Measurements from ENCODE around the gene HECTD3.
"Not testable (repeated sequence)": the region's sequence is repeated elsewhere in the genome, so short reads cannot be mapped to it uniquely, and the experiment has no call there.

The HECTD3 gene

DNA sequence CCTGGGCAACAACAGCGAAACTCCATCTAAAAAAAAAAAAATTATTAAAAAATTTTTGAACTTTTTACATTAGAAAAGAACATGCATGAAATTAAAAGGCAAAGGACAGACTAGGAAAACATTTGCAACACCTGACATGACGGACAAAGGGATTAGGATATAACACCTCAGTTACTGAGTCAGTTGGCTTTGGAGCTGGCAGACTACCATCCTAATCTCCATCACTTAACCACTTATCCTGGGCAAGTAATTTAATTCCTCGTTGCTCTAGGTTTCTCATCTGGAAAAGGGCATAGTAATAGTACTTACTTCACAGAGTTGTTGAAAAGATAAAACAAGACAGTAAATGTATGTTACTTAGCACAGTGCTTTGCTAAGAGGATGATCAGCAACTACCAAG is 11.9 kb downstream of the HECTD3 start:
- TF ChIP-seq FOXM1 (IDR thresholded peaks at IDR 0.05; ENCODE audit: borderline replicate concordance) (no peak), LEF1 (IDR thresholded peaks at IDR 0.05; ENCODE audit: borderline replicate concordance) (no peak), FOXK2 (IDR thresholded peaks at IDR 0.05) (no peak), NFRKB (IDR thresholded peaks at IDR 0.05) (no peak), HDGF (IDR thresholded peaks at IDR 0.05; ENCODE audit: borderline replicate concordance) (no peak), BHLHE40 (IDR thresholded peaks at IDR 0.05; ENCODE audit: borderline replicate concordance) (no peak), SUZ12 (IDR thresholded peaks at IDR 0.05) (no peak), L3MBTL2 (conservative IDR thresholded peaks at IDR 0.05) (no peak), ELF4 (IDR thresholded peaks at IDR 0.05) (no peak), FOXA1 (IDR thresholded peaks at IDR 0.05) (no peak), TARDBP (IDR thresholded peaks at IDR 0.05) (no peak), ZNF384 (IDR thresholded peaks at IDR 0.05) (no peak), SP1 (IDR thresholded peaks at IDR 0.05) (no peak), CTBP1 (IDR thresholded peaks at IDR 0.05; ENCODE audit: borderline replicate concordance) (no peak), ARNT (IDR thresholded peaks at IDR 0.05) (no peak)
- TF ChIP-seq, protein P1, sequence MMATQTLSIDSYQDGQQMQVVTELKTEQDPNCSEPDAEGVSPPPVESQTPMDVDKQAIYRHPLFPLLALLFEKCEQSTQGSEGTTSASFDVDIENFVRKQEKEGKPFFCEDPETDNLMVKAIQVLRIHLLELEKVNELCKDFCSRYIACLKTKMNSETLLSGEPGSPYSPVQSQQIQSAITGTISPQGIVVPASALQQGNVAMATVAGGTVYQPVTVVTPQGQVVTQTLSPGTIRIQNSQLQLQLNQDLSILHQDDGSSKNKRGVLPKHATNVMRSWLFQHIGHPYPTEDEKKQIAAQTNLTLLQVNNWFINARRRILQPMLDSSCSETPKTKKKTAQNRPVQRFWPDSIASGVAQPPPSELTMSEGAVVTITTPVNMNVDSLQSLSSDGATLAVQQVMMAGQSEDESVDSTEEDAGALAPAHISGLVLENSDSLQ (IDR thresholded peaks at IDR 0.05): no peak
- POLR2A ChIA-PET: interaction anchor here (1.9 kb wide), 1 partner anchor 12 kb away, joined by 7 read pairs; the partner anchor contains the start of genes HECTD3 and UROD
- CTCF ChIA-PET: no interaction called here
- no peak for DNase-seq (ENCODE audit: extremely low spot score)

DNA sequence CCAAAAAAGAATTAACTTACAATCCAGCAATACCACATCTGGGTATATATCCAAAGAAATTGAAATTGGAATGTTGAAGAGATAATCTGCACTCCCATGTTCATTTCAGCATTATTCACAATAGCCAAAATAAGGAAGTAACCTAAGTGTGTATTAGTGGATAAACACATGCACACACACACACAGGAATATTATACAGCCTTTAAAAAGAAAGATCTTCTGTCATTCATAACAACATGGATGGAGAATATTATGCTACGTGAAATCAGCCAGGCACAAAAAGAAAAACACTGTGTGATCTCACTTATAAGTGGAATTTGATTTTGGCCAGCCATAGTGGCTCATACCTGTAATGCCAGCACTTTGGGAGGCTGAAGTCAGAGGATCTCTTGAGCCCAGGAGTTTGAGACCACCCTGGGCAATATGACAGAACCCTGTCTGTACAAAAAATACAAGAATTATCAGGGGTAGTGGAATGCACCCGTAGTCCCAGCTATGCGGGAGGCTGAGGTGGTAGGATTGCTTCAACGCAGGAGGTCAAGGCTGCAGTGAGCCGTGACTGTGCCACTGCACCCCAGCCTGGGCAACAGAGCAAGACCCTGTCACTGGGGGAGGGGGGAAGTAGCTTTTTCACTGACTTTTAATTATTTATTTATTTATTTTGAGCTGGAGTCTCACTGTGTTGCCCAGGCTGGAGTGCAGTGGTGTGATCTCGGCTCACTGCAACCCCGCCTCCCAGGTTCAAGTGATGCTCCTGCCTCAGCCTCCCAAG is 15.5 kb downstream of the HECTD3 start:
- ChIA-PET CTCF (no interaction called here), POLR2A (interaction anchor here (0.8 kb wide), 1 partner anchor 15 kb away, joined by 3 read pairs; the partner anchor contains the start of gene HECTD3)
- TF ChIP-seq CTBP1 (IDR thresholded peaks at IDR 0.05; ENCODE audit: borderline replicate concordance) (no peak), FOXM1 (IDR thresholded peaks at IDR 0.05; ENCODE audit: borderline replicate concordance) (no peak)

DNA sequence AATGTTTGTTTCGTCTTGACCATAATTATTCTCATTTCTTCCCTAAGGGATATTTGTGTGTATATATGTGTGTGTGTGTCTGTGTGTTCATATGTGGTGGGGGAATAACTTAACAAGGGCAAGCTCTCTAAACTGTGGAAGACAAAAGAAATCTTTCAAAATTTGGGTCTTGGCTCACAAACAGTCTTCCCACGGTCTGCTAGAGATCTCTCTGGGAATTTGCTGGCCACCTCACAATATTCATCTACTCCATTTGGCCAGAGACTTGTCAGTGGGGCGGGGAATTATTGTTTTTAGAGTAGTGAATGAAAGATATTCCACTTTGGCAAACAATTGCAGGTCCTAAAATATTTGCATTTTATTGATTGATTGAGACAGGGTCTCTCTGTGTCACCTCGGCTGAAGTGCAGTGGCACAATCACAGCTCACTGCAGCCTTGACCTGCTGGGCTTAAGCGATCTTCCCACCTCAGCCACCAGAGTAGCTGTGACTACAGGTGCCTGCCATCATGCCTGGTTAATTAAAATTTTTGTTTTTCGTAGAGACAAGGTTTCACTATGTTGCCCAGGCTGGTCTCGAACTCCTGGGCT is 16.7 kb downstream of the HECTD3 start:
- DNase-seq (ENCODE audit: extremely low spot score): no peak
- CTCF ChIA-PET: no interaction called here
- POLR2A ChIA-PET: no interaction called here
- TF ChIP-seq SP1 (IDR thresholded peaks at IDR 0.05): no peak
- TF ChIP-seq LEF1 (IDR thresholded peaks at IDR 0.05; ENCODE audit: borderline replicate concordance): no peak
- TF ChIP-seq TARDBP (IDR thresholded peaks at IDR 0.05): no peak
- no peak for TF ChIP-seq FOXA1 (IDR thresholded peaks at IDR 0.05)
- TF ChIP-seq HDGF (IDR thresholded peaks at IDR 0.05; ENCODE audit: borderline replicate concordance): no peak
- no peak for TF ChIP-seq SUZ12 (IDR thresholded peaks at IDR 0.05)
- TF ChIP-seq CTBP1 (IDR thresholded peaks at IDR 0.05; ENCODE audit: borderline replicate concordance): no peak
- no peak for TF ChIP-seq NFRKB (IDR thresholded peaks at IDR 0.05)
- TF ChIP-seq L3MBTL2 (conservative IDR thresholded peaks at IDR 0.05): no peak
- TF ChIP-seq FOXK2 (IDR thresholded peaks at IDR 0.05): no peak
- no peak for TF ChIP-seq FOXM1 (IDR thresholded peaks at IDR 0.05; ENCODE audit: borderline replicate concordance)
- TF ChIP-seq ELF4 (IDR thresholded peaks at IDR 0.05): no peak
- TF ChIP-seq, protein P1 (IDR thresholded peaks at IDR 0.05): no peak
- no peak for TF ChIP-seq ARNT (IDR thresholded peaks at IDR 0.05)
- no peak for TF ChIP-seq ZNF384 (IDR thresholded peaks at IDR 0.05)
- no peak for TF ChIP-seq BHLHE40 (IDR thresholded peaks at IDR 0.05; ENCODE audit: borderline replicate concordance)

More for the DNA sequence above, 15.5 kb downstream of the HECTD3 start:
- DNase-seq (ENCODE audit: extremely low spot score): no peak

DNA sequence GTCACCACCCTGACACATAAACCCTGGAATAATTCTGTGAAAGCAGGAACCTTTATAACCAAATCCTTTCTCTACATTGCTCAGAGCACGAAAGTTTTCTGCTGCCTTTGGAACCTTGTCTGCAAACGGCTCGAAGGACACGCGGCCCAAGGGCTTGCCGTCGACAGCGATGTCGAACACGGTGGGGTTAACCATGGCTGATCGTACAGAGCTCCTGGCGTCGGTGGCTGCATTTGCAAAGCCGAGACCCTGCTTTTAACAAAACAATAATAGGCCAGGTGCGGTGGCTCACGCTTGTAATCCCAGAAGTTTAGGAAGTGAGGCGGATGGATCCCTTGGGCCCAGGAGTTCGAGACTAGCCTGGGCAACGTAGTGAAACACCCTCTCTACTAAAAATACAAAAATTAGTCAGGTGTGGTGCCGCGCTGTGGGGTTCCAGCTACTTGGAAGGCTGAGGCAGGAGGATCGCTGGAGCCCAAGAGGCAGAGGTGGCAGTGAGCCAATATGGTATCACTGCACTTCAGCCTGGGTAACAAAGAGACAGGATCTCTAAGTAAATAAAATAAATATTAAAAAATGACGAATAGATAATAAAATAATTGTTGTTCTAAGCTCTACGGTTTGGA is 22.5 kb downstream of the HECTD3 start:
- DNase-seq (ENCODE audit: extremely low spot score): no peak
- TF ChIP-seq LEF1 (IDR thresholded peaks at IDR 0.05; ENCODE audit: borderline replicate concordance): no peak
- no peak for TF ChIP-seq NFRKB (IDR thresholded peaks at IDR 0.05)
- no peak for TF ChIP-seq FOXM1 (IDR thresholded peaks at IDR 0.05; ENCODE audit: borderline replicate concordance)
- TF ChIP-seq HDGF (IDR thresholded peaks at IDR 0.05; ENCODE audit: borderline replicate concordance): no peak
- TF ChIP-seq TARDBP (IDR thresholded peaks at IDR 0.05): no peak
- TF ChIP-seq, protein P1 (IDR thresholded peaks at IDR 0.05): no peak
- ChIA-PET POLR2A (interaction anchor here (0.7 kb wide), 1 partner anchor 214 kb away, joined by 3 read pairs; no protein-coding TSS in a partner anchor), CTCF (interaction anchor here (0.7 kb wide), 1 partner anchor 202 kb away, joined by 3 read pairs; no protein-coding TSS in a partner anchor)

DNA sequence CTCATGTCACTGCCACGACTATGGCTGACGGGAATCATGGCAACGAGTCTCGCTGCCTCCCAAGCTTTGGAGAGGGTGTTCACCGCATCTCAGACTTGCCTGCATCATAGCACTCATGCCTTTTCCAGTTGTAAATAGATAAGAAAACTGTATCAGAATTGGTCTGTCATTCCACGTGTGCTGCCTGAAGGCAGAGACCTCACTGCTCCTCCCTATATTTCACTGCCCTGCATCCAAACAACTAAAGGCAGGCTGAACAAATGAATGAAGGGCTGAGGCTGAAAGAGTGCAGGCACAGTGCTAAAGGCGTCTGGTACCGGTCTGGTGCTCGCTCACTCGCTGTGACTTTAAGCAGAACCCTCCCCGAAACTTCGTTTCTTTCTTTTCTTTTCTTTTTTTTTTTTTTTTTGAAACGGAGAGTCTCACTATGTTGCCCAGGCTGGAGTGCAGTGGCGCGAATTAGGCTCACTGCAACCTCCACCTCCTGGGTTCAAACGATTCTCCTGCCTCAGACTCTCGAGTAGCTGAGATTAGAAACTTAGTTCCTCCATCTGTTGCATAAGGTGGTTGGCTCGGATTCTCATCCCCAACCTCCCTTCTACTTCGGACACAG is 25.3 kb downstream of the HECTD3 start:
- ChIA-PET CTCF (interaction anchor here (0.7 kb wide), 1 partner anchor 178 kb away, joined by 3 read pairs; the partner anchor contains the start of gene DYNLT4), POLR2A (interaction anchor here (0.8 to 1.9 kb wide), 12 partner anchors 11 to 318 kb away, joined by 3 to 13 read pairs (median 4); partner anchors contain the start of genes HECTD3, RPS8 and UROD)

DNA sequence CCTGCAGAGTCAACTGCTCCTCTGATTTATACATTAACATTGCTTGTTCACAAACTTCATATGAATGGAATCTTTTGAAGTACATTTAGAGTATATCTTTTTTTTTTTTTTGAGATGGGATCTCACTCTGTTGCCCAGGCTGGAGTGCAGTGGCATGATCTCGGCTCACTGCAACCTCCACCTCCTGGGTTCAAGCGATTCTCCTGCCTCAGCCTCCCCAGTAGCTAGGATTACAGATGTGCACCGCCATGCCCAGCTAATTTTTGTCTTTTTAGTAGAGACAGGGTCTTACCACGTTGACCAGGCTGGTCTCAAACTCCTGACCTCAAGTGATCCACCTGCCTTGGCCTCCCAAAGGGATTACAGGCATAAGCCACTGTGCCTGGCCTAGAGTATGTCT is 33.8 kb downstream of the HECTD3 start:
- DNase-seq (ENCODE audit: extremely low spot score); POLR2A ChIA-PET; CTCF ChIA-PET: not testable (repeated sequence)

More for the DNA sequence above, 25.3 kb downstream of the HECTD3 start:
- no peak for TF ChIP-seq L3MBTL2 (conservative IDR thresholded peaks at IDR 0.05)
- no peak for TF ChIP-seq NFRKB (IDR thresholded peaks at IDR 0.05)
- no peak for TF ChIP-seq FOXK2 (IDR thresholded peaks at IDR 0.05)
- TF ChIP-seq HDGF (IDR thresholded peaks at IDR 0.05; ENCODE audit: borderline replicate concordance): no peak
- TF ChIP-seq, protein P1 (IDR thresholded peaks at IDR 0.05): no peak
- TF ChIP-seq SP1 (IDR thresholded peaks at IDR 0.05): no peak
- no peak for TF ChIP-seq SUZ12 (IDR thresholded peaks at IDR 0.05)
- TF ChIP-seq FOXM1 (IDR thresholded peaks at IDR 0.05; ENCODE audit: borderline replicate concordance): no peak
- no peak for TF ChIP-seq BHLHE40 (IDR thresholded peaks at IDR 0.05; ENCODE audit: borderline replicate concordance)
- TF ChIP-seq ELF4 (IDR thresholded peaks at IDR 0.05): no peak
- TF ChIP-seq LEF1 (IDR thresholded peaks at IDR 0.05; ENCODE audit: borderline replicate concordance): no peak
- TF ChIP-seq TARDBP (IDR thresholded peaks at IDR 0.05): no peak
- TF ChIP-seq ARNT (IDR thresholded peaks at IDR 0.05): no peak
- no peak for TF ChIP-seq ZNF384 (IDR thresholded peaks at IDR 0.05)
- TF ChIP-seq FOXA1 (IDR thresholded peaks at IDR 0.05): no peak
- DNase-seq (ENCODE audit: extremely low spot score): no peak

All from HEK293T (cell line).